Activated CD4-positive, CD25-positive, alpha-beta regulatory T cell (primary cell): ENCODE measurements around the gene BRD4.

Experiments
- DNase-seq, 4 experiments: peaks; one replicate each; lab custom pipeline; 2025; lab: John Stamatoyannopoulos, UW

Gene BRD4

DNA sequence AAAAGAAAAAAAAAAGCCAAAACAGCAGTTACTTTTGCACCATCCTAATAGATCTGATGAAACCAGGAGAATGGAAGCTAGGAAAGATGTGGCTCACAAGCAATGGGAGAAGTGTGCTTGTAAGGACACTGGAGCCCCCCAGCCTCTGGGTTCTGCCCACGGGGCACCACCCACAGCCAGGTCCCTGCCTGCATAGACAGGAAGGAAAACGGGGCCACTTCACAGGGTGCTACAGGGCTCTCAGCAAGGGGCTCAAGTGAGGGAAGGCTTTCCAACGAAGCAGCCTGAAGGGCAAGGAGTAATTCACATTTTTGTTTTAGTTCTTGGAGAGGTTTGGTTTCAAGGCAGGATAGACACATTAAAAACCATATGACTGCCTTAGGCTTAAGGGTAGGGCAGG is 42.7 kb downstream of the BRD4 start:
- no peak for DNase-seq

GRCh38 chr19:15288146-15288963 is 44.0 kb downstream of the BRD4 start:
- no peak for DNase-seq

DNA sequence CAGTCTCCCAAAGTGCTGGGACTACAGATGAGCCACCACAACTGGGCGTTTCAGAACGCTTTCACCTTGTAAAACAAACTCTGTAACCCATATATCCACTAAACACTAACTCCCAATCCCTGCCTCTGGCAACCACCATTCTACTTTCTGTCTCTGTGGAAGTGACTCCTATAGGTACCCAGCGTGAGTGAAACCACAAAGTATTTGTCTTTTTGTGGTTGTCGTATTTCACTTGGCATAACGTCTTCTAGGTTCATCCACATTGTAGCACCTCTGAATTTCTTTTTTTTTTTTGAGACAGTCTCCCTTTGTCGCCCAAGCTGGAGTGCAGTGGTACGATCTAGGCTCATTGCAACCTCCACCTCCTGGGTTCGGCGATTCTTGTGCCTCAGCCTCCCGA is 44.8 kb downstream of the BRD4 start:
- DNase-seq: no peak

DNA sequence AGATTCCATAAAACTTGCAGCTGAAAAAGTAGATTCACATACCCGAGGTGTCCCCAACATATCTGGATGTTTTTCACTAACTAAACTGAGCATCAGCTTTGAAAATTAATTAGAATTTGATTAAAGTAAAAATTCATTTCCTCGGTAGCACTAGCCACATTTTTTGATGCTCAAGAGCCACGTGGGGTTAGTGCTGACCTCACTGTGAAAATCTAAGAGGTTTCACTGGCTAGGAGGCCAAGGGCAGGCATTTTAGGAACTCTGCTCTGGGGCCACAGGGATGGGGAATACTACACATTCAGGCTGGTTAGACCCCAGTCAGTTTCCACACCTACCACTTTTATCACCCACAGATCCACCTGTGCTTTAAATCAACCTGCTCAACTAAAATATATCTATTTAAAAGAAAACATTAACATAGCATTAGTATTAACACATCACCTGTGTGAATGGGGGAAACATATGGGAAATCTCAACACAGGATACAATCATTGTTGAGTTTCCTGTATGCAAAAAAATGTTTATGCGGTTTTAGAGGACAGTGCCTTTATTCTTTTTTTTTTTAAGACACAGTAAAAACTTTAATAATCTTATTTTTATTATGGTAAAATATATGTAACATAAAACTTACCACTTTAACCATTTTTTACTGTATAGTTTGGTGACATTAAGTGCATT is 45.5 kb downstream of the BRD4 start:
- DNase-seq: no peak

- no peak for DNase-seq
These were observed 46.3 kb downstream of the BRD4 start for GRCh38 chr19:15285896-15286591.

- no peak for DNase-seq
These were observed 47.4 kb downstream of the BRD4 start for GRCh38 chr19:15284896-15285295.

DNA sequence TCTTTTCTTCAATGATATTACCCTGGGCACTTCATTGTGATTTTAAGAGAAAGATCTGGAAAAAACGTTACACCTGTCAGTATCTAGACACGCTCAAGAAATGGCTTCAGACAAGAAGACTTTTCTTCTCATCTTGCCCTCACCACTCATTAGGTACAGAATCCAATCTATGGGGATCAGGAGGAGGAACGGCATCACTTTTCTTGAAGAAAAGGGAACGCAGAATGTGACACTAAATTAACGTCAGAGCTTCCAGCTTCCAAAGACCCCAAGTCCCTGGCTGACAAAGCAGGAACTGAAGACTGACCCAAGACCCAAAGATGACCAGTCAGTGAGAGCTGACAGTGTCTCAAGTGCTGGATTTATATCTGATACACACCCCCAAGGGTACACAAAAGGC is 48.2 kb downstream of the BRD4 start:
- DNase-seq: no peak

GRCh38 chr19:15283141-15283883 is 49.0 kb downstream of the BRD4 start:
- DNase-seq: no peak

DNA sequence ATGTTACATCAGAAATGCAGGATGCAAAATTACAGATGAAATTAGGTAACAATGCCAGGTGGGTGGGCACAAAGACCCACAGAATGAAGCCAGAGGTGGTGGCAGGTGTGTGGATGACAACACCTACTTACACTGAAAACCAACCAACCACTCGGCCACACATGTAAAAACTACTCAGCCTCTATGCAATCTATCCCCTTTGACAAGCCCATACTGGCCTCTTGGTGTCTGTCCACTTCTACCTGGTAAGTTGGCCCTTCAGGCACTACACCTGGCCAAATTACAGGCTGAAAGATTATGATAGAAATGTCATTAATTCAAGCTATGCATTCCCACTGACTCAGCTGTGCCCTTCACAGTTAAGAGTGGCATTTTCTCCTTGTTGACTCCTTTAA is 50.0 kb downstream of the BRD4 start:
- DNase-seq: no peak

- no peak for DNase-seq
These were observed 51.2 kb downstream of the BRD4 start for GRCh38 chr19:15280915-15281683.

GRCh38 chr19:15280048-15280725 is 52.2 kb downstream of the BRD4 start:
- no peak for DNase-seq

GRCh38 chr19:15279326-15279904 is 52.9 kb downstream of the BRD4 start:
- no peak for DNase-seq

DNA sequence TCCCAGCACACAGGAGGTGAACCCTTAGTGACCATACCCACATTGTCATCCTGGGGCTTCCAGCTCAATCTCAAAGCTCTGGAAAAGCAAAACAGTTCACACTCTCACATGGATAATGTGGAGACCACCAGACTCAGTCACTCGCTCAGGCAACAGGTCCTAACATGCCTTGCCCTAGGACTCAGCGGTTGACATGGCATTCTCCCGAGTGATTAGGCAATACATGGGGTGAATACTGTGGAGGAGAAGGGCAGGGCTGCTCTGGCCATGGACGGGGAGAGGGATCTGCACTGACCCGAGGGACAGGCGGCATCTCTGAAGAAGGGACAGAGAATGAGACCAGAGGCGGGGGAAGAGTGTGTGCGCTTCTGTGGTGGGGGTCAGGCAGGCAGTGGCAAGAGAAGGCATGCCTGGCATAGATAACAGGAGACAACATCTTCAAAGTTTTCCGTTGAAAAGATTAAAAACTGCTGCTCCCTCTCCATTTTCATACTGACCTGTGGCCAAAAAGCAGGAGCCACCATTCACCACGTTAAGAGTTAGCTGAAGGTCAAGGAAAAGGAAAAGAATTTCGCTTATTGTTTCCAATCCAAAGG is 55.6 kb downstream of the BRD4 start:
- DNase-seq: no peak

GRCh38 chr19:15274477-15274876 is 57.9 kb downstream of the BRD4 start:
- no peak for DNase-seq

DNA sequence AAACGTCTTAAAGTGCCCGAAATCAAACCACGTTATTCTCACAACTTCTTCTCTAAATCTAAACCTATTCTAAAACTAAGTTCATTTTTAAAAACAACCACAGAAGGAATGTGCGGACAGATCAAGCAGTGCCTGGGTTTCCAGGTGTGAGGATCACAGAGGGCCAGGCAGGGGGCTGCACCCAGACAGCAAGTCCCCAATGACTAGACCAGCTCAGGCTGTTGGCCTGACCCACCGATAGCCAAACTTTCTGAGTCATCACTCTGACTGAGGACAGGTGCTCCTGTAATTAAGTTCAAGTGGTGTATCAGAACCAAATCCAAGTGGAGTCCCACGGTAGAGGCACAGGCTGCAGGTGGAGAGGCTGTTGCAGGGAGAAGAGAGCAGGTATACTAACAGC is 62.5 kb downstream of the BRD4 start:
- DNase-seq: no peak

GRCh38 chr19:15268928-15269253 is 63.4 kb downstream of the BRD4 start:
- DNase-seq: no peak

DNA sequence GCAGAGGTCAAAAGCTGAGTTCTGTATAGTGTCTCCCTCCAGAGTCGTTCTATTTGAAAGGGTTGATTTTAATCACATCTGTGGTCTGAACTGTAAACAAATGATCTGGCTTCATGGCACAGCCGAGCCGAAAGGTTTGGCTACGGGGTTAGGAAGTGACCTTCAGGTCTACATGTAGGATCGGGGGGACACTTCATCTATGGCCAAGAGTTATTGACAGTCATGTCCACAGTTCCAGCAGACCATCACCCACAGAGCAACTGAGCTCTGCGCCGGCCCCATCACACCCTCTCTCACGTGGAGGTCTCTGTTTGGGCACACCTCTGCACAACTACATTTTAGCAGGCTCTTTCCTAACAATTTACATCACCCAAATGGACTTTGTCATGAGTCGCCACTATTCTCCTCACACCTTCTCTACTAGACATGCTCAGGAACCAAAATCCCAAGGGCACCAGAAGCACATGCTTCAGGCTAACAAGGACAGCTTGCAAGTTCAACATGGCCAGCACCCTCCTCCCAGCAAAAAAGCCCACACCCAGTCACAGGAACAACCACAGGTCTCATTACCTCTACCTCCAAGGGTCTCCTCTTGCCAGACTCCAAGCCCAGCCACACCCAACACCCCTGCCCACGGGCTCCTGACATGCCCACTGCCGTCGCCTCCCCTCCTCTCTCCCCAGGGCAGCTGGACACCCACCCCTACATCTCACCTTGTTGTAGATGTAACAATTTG is 64.0 kb downstream of the BRD4 start:
- no peak for DNase-seq

GRCh38 chr19:15266683-15267082 is 65.7 kb downstream of the BRD4 start:
- DNase-seq: no peak

- DNase-seq: no peak
These were observed 66.5 kb downstream of the BRD4 start for GRCh38 chr19:15265850-15266248.
